ENCODE data around the gene LSAMP.

DNA sequence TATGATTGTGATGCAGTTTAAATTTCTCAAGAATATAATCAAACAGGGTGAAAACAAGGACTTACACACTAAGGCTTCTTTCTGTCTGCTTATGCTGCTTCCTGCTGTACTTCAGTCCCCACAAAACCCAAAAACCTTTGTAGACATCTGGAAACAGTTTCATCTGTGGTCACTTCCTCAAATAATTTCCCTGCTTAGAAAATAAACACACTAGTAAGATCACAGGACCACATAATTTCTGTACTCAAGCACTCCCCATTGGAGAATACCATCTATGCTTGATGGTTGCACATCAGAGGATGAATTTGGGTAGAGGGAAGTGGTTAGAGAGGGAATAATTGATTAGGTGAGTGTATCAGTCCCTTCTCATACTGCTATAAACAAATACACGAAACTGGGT lies 266.2 kb downstream of the LSAMP start:
- TF ChIP-seq, protein P1, sequence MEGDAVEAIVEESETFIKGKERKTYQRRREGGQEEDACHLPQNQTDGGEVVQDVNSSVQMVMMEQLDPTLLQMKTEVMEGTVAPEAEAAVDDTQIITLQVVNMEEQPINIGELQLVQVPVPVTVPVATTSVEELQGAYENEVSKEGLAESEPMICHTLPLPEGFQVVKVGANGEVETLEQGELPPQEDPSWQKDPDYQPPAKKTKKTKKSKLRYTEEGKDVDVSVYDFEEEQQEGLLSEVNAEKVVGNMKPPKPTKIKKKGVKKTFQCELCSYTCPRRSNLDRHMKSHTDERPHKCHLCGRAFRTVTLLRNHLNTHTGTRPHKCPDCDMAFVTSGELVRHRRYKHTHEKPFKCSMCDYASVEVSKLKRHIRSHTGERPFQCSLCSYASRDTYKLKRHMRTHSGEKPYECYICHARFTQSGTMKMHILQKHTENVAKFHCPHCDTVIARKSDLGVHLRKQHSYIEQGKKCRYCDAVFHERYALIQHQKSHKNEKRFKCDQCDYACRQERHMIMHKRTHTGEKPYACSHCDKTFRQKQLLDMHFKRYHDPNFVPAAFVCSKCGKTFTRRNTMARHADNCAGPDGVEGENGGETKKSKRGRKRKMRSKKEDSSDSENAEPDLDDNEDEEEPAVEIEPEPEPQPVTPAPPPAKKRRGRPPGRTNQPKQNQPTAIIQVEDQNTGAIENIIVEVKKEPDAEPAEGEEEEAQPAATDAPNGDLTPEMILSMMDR (IDR thresholded peaks at IDR 0.05; ENCODE audit: insufficient read depth, low read depth, low read length): no peak
- TF ChIP-seq EZH2 (IDR thresholded peaks at IDR 0.05; ENCODE audit: insufficient read depth, low read length): no peak

Data from astrocyte (in vitro differentiated cells and primary cell).